Measurements from ENCODE around the gene ADCY5.

DNA sequence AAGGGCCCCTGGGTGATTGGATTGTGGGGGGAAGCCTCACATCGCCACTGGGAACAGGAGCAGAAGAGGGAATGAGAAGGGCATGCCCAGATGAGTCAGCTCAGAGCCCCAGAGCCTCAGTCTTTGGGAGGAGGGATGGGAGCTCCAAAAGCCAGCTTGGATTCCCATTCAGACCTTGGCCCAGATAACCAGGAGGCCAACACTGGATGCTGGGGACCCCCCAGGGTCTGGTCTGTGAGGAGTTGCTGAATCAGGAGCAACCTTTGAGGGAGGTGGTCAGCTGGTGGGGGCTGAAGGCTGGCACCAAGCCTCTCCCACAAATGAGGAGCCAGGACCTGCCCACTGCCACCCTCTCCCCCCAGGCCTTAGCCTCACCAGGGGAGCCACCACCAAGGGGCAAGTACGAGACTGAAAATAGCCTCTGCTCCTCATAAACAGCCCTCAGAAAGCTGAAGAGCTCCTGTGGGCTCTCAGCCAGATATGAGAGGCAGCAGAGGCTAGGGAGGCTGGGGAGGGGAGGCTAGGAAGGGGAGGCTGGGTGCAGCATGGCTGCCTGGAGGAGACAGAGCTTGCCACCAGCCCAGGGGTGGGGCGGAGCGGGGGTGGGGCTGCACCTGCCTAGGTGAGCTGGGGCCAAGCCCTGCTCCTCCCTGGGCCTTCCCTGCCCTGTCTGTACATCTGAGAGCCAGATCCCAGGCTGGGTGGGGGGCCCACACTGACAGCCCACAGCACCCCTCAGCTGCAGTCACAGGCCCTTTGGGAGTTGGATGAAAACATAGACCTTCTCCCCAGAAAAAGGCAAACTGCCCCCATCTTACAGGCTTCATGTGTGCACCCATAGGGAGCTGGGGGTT lies 147.3 kb downstream of the ADCY5 start:
- TF ChIP-seq POLR2AphosphoS5 (IDR thresholded peaks at IDR 0.05; ENCODE audit: low read depth, low read length): no peak
- TF ChIP-seq POLR2A (IDR thresholded peaks at IDR 0.05; ENCODE audit: low read depth, low read length): no peak
- TF ChIP-seq TAF1 (IDR thresholded peaks at IDR 0.05; ENCODE audit: borderline replicate concordance, low read depth, low read length): no peak

Data from GM12892 (cell line).